GM23338 (cell line): ENCODE measurements around the gene SPARC. TPM values are rescaled to one million over a fixed set of nuclear protein-coding genes. Genes with fewer than 3 reads are reported as not detected.

Source experiments
- ATAC-seq: fragments of 200-7000 bp; cut with Tn5 transposase; 3 replicates; pipeline ENCODE4 v1.9.1; 2020
- DNase-seq: peaks from one replicate; pipeline ENCODE4 v3.0.0-alpha.2; 2015; ENCODE audit warnings: low spot score
- H2AFZ ChIP-seq: fragments of 200-600 bp; sonication (generic); 2 replicates; pipeline ENCODE4 v1.8.0; 2016; ENCODE audit warnings: antibody characterized with exemption, mild to moderate bottlenecking, moderate library complexity
- H3F3A ChIP-seq: fragments of 200-600 bp; sonication (generic); replicated peaks from 2 replicates; pipeline ENCODE4 v1.8.0; 2017; ENCODE audit warnings: antibody characterized with exemption, mixed run types, low read depth
- H3K27ac ChIP-seq: fragments of 200-600 bp; sonication (generic); 2 replicates; pipeline ENCODE4 v1.6.1; 2016; ENCODE audit warnings: low read depth
- H3K27me3 ChIP-seq: fragments of 200-600 bp; sonication (generic); 2 replicates; pipeline ENCODE4 v1.8.0; 2016; ENCODE audit warnings: mild to moderate bottlenecking, mixed run types, moderate library complexity; ENCODE audit not compliant: insufficient read depth
- H3K36me3 ChIP-seq: fragments of 200-600 bp; sonication (generic); 2 replicates; pipeline ENCODE4 v1.8.0; 2016; ENCODE audit warnings: mild to moderate bottlenecking; ENCODE audit not compliant: insufficient read depth
- H3K4me1 ChIP-seq: fragments of 200-600 bp; sonication (generic); 2 replicates; pipeline ENCODE4 v1.8.0; 2016; ENCODE audit warnings: mild to moderate bottlenecking, moderate library complexity; ENCODE audit not compliant: insufficient read depth
- H3K4me2 ChIP-seq: fragments of 200-600 bp; sonication (generic); 2 replicates; pipeline ENCODE4 v1.7.1; 2017; ENCODE audit warnings: mixed run types
- H3K4me3 ChIP-seq: fragments of 200-600 bp; sonication (generic); 2 replicates; pipeline ENCODE4 v1.6.1; 2016; ENCODE audit warnings: mixed run types
- H3K79me2 ChIP-seq: fragments of 200-600 bp; sonication (generic); replicated peaks from 2 replicates; pipeline ENCODE4 v1.8.0; 2017; ENCODE audit warnings: mild to moderate bottlenecking; ENCODE audit not compliant: insufficient read depth
- H3K9me2 ChIP-seq: fragments of 200-600 bp; sonication (generic); 2 replicates; pipeline ENCODE4 v1.8.0; 2017; ENCODE audit not compliant: insufficient read depth
- H4K20me1 ChIP-seq: fragments of 200-600 bp; sonication (generic); replicated peaks from 2 replicates; pipeline ENCODE4 v1.8.0; 2017; ENCODE audit warnings: mild to moderate bottlenecking; ENCODE audit not compliant: insufficient read depth
- H3K27ac Mint-ChIP-seq: 2 replicates; pipeline ENCODE4 v1.8.0; 2020; ENCODE audit warnings: inconsistent platforms, mild to moderate bottlenecking, moderate library complexity, mixed read lengths
- H3K27me3 Mint-ChIP-seq: 3 replicates; pipeline ENCODE4 v1.8.0; 2022; ENCODE audit warnings: low read depth, mild to moderate bottlenecking, moderate library complexity, mixed read lengths, inconsistent platforms; ENCODE audit not compliant: insufficient read depth, poor library complexity
- H3K36me3 Mint-ChIP-seq: 3 replicates; pipeline ENCODE4 v1.8.0; 2021; ENCODE audit warnings: low read depth, mild to moderate bottlenecking, inconsistent platforms, moderate library complexity, mixed read lengths
- H3K4me1 Mint-ChIP-seq: 3 replicates; pipeline ENCODE4 v1.8.0; 2020; ENCODE audit warnings: mild to moderate bottlenecking, inconsistent platforms, mixed read lengths
- H3K4me3 Mint-ChIP-seq: 3 replicates; pipeline ENCODE4 v1.8.0; 2021; ENCODE audit warnings: moderate library complexity, mild to moderate bottlenecking, inconsistent platforms, mixed read lengths
- H3K9me3 Mint-ChIP-seq: 3 replicates; pipeline ENCODE4 v1.8.0; 2020; ENCODE audit warnings: moderate library complexity, mild to moderate bottlenecking, inconsistent platforms, mixed read lengths
- CREB1 ChIP-seq: fragments of 250-450 bp; sonication (Bioruptor Pico); IDR thresholded peaks from 2 replicates; pipeline ENCODE4 v1.5.0; 2020; ENCODE audit warnings: low read depth, mild to moderate bottlenecking, moderate library complexity
- EZH2 ChIP-seq: fragments of 200-600 bp; sonication (generic); IDR thresholded peaks from one replicate; pipeline ENCODE4 v1.8.0; 2017; ENCODE audit warnings: antibody characterized with exemption, mild to moderate bottlenecking, low read depth; ENCODE audit not compliant: unreplicated experiment
- EZH2phosphoT487 ChIP-seq: fragments of 200-600 bp; sonication (generic); IDR thresholded peaks from one replicate; pipeline ENCODE4 v1.8.1; 2018; ENCODE audit warnings: antibody characterized with exemption; ENCODE audit not compliant: unreplicated experiment
- JUNB ChIP-seq: IDR thresholded peaks from one replicate; pipeline ENCODE4 v1.6.1; 2016; ENCODE audit warnings: antibody characterized with exemption; ENCODE audit not compliant: unreplicated experiment
- NANOG ChIP-seq: IDR thresholded peaks from 2 replicates; pipeline ENCODE4 v1.6.1; 2016; ENCODE audit warnings: antibody characterized with exemption, borderline replicate concordance
- POLR2AphosphoS5 ChIP-seq: IDR thresholded peaks from 2 replicates; pipeline ENCODE4 v1.6.1; 2016; ENCODE audit warnings: antibody characterized with exemption, low read depth
- STAT1 ChIP-seq: IDR thresholded peaks from one replicate; pipeline ENCODE4 v1.6.1; 2016; ENCODE audit warnings: antibody characterized with exemption; ENCODE audit not compliant: unreplicated experiment
- polyA plus RNA-seq: library from polyadenylated mRNA; unstranded; fragments of >200 nt; fragmentation: Nextera tagmentation; extraction: Ambion mirVana; gene quantifications from 2 replicates; pipeline ENCODE4 v1.2.1, GENCODE V29; 2016
- total RNA-seq: library from RNA; depleted of rRNA; stranded (reverse); fragments of >200 nt; shearing (Covaris generic); gene quantifications from 2 replicates; pipeline ENCODE4 v1.2.3, GENCODE V29; 2014
- TF ChIP-seq, protein P1 (sequence below): fragments of 250-450 bp; sonication (Bioruptor Pico); IDR thresholded peaks from 2 replicates; pipeline ENCODE4 v1.5.0; 2020; ENCODE audit warnings: mild to moderate bottlenecking, moderate library complexity
- TF ChIP-seq, protein P2 (sequence below): IDR thresholded peaks from one replicate; pipeline ENCODE4 v1.6.1; 2018; ENCODE audit warnings: antibody characterized with exemption; ENCODE audit not compliant: unreplicated experiment

Gene SPARC
- total and polyA plus RNA-seq, 2 experiments from 2014 or later, result 218 to 225 TPM

DNA sequence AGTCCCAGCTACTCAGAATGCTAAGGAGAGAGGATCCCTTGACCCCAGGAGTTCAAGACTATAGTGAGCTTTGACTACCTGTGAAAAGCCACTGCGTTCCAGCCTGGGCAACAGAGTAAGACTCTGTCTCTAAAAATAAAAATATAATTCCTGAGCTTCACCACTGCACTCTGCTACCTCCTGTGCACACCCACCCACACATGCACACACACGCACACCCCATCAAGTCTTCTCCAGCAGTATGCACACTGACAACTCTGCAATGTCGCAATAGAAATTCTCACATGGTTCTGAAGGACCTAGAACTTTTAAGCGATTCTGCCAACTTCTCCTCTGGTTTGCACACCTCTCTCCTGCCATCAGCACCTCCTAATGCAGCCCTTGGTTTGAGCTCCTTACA lies 48.1 kb downstream of the SPARC start (continued):
- no peak for TF ChIP-seq CREB1
- TF ChIP-seq EZH2, result no peak
- TF ChIP-seq EZH2phosphoT487, result no peak
- no peak for TF ChIP-seq NANOG
- TF ChIP-seq, protein P1, sequence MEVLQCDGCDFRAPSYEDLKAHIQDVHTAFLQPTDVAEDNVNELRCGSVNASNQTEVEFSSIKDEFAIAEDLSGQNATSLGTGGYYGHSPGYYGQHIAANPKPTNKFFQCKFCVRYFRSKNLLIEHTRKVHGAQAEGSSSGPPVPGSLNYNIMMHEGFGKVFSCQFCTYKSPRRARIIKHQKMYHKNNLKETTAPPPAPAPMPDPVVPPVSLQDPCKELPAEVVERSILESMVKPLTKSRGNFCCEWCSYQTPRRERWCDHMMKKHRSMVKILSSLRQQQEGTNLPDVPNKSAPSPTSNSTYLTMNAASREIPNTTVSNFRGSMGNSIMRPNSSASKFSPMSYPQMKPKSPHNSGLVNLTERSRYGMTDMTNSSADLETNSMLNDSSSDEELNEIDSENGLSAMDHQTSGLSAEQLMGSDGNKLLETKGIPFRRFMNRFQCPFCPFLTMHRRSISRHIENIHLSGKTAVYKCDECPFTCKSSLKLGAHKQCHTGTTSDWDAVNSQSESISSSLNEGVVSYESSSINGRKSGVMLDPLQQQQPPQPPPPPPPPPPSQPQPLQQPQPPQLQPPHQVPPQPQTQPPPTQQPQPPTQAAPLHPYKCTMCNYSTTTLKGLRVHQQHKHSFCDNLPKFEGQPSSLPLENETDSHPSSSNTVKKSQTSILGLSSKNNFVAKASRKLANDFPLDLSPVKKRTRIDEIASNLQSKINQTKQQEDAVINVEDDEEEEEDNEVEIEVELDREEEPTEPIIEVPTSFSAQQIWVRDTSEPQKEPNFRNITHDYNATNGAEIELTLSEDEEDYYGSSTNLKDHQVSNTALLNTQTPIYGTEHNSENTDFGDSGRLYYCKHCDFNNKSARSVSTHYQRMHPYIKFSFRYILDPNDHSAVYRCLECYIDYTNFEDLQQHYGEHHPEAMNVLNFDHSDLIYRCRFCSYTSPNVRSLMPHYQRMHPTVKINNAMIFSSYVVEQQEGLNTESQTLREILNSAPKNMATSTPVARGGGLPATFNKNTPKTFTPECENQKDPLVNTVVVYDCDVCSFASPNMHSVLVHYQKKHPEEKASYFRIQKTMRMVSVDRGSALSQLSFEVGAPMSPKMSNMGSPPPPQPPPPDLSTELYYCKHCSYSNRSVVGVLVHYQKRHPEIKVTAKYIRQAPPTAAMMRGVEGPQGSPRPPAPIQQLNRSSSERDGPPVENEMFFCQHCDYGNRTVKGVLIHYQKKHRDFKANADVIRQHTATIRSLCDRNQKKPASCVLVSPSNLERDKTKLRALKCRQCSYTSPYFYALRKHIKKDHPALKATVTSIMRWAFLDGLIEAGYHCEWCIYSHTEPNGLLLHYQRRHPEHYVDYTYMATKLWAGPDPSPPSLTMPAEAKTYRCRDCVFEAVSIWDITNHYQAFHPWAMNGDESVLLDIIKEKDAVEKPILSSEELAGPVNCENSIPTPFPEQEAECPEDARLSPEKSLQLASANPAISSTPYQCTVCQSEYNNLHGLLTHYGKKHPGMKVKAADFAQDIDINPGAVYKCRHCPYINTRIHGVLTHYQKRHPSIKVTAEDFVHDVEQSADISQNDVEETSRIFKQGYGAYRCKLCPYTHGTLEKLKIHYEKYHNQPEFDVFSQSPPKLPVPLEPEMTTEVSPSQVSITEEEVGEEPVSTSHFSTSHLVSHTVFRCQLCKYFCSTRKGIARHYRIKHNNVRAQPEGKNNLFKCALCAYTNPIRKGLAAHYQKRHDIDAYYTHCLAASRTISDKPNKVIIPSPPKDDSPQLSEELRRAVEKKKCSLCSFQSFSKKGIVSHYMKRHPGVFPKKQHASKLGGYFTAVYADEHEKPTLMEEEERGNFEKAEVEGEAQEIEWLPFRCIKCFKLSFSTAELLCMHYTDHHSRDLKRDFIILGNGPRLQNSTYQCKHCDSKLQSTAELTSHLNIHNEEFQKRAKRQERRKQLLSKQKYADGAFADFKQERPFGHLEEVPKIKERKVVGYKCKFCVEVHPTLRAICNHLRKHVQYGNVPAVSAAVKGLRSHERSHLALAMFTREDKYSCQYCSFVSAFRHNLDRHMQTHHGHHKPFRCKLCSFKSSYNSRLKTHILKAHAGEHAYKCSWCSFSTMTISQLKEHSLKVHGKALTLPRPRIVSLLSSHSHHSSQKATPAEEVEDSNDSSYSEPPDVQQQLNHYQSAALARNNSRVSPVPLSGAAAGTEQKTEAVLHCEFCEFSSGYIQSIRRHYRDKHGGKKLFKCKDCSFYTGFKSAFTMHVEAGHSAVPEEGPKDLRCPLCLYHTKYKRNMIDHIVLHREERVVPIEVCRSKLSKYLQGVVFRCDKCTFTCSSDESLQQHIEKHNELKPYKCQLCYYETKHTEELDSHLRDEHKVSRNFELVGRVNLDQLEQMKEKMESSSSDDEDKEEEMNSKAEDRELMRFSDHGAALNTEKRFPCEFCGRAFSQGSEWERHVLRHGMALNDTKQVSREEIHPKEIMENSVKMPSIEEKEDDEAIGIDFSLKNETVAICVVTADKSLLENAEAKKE, result no peak

DNA sequence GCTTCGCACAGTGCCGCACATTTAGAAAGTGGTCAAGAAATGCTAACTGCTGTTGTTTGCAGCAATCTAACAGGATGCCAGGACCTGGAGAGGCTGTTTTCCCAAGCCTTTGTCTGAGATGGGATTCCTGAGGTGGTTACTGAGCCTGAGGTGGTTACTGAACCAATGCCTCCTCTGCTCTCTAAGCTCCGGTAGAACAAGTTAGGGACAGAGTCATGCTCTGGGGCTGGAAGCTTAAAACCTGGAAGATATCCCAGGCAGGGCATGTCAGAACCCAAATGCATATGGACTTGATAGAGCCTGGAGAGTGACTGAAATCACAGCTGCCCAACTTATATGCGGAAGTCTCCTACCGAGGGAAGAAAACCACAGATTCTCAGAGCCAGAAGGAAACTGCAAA lies 49.0 kb downstream of the SPARC start:
- H3K9me2 ChIP-seq, result no peaks in the 10 kb centered on the region
- Mint-ChIP-seq H3K4me1 (peaks cover 2% of the 10 kb centered on the region; the same call in 2 of the 3 replicates), H3K36me3 (no peaks in the 10 kb centered on the region), H3K27me3 (peaks cover 5% of the 10 kb centered on the region), H3K27ac (no peak overlapping the region), H3K4me3 (no peak overlapping the region), H3K9me3 (no peaks in the 10 kb centered on the region; the same call in 2 of the 3 replicates)
- no peak overlapping the region for H3K4me3 ChIP-seq
- no peak for DNase-seq
- H3K4me1 ChIP-seq, result no peaks in the 10 kb centered on the region; the same call in 1 of the 2 replicates
- H2AFZ ChIP-seq, result no peak overlapping the region
- no peaks in the 10 kb centered on the region for H3K27me3 ChIP-seq
- no peaks in the 10 kb centered on the region; the same call in 1 of the 2 replicates for H4K20me1 ChIP-seq
- H3F3A ChIP-seq, result no peaks in the 10 kb centered on the region
- H3K4me2 ChIP-seq, result no peak overlapping the region
- peak; percentile 50 for ATAC-seq
- H3K79me2 ChIP-seq, result no peaks in the 10 kb centered on the region
- no peak overlapping the region for H3K27ac ChIP-seq
- no peaks in the 10 kb centered on the region for H3K36me3 ChIP-seq
- TF ChIP-seq, protein P2, sequence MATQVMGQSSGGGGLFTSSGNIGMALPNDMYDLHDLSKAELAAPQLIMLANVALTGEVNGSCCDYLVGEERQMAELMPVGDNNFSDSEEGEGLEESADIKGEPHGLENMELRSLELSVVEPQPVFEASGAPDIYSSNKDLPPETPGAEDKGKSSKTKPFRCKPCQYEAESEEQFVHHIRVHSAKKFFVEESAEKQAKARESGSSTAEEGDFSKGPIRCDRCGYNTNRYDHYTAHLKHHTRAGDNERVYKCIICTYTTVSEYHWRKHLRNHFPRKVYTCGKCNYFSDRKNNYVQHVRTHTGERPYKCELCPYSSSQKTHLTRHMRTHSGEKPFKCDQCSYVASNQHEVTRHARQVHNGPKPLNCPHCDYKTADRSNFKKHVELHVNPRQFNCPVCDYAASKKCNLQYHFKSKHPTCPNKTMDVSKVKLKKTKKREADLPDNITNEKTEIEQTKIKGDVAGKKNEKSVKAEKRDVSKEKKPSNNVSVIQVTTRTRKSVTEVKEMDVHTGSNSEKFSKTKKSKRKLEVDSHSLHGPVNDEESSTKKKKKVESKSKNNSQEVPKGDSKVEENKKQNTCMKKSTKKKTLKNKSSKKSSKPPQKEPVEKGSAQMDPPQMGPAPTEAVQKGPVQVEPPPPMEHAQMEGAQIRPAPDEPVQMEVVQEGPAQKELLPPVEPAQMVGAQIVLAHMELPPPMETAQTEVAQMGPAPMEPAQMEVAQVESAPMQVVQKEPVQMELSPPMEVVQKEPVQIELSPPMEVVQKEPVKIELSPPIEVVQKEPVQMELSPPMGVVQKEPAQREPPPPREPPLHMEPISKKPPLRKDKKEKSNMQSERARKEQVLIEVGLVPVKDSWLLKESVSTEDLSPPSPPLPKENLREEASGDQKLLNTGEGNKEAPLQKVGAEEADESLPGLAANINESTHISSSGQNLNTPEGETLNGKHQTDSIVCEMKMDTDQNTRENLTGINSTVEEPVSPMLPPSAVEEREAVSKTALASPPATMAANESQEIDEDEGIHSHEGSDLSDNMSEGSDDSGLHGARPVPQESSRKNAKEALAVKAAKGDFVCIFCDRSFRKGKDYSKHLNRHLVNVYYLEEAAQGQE, result no peak
- TF ChIP-seq EZH2phosphoT487 (no peak), NANOG (no peak), POLR2AphosphoS5 (no peak), STAT1 (no peak), JUNB (no peak)
